Omental fat pad (tissue), 4 donors: ENCODE results near the gene SLC5A5. TPM values are rescaled to one million over a fixed set of nuclear protein-coding genes. Genes with fewer than 3 reads are reported as not detected.

Source experiments
- ATAC-seq: fragments of 150-250 bp; one replicate; pipeline ENCODE4 v1.9.1; 2016; ENCODE audit warnings: mild to moderate bottlenecking, moderate library complexity; ENCODE audit not compliant: low FRiP score
- DNase-seq: peaks from one replicate; pipeline ENCODE4 v3.0.0-alpha.2; 2019; ENCODE audit warnings: low spot score
- total RNA-seq, 4 donors: library from RNA; depleted of rRNA; stranded (reverse); fragments of >200 nt; gene quantifications; one replicate each; pipeline ENCODE4 v1.1.0, GENCODE V29; 2016
- TF ChIP-seq, protein P1 (sequence below), 3 donors: fragments of 450-650 bp; IDR thresholded peaks; one replicate each; pipeline ENCODE4 v1.5.1; 2016 to 2017; ENCODE audit warnings: antibody characterized with exemption in 3 of 3, mild to moderate bottlenecking in 3 of 3, moderate library complexity in 2 of 3

The SLC5A5 gene
- total RNA-seq, 4 donors from 2014 or later: 0.09 TPM; not detected in 3

DNA sequence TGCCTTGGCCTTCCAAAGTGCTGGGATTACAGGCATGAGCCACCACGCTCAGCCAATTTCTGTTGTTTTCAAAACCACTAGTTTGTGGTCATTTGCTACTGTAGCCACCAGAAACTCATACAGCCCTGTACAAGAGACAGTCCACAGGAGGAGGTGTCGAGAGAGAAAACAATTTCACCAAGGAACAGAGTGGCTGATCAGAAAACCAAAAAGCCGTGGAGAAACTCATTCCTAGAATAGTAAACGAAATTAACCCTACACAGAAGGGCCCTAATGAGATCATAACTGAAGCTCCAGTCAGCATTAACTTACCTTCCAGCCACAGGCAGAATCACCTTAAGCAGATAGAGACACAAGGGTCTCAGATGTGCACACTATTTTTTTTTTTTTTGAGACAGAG is 57.3 kb downstream of the SLC5A5 start:
- DNase-seq (no peak), ATAC-seq (no peak)
- TF ChIP-seq, protein P1, sequence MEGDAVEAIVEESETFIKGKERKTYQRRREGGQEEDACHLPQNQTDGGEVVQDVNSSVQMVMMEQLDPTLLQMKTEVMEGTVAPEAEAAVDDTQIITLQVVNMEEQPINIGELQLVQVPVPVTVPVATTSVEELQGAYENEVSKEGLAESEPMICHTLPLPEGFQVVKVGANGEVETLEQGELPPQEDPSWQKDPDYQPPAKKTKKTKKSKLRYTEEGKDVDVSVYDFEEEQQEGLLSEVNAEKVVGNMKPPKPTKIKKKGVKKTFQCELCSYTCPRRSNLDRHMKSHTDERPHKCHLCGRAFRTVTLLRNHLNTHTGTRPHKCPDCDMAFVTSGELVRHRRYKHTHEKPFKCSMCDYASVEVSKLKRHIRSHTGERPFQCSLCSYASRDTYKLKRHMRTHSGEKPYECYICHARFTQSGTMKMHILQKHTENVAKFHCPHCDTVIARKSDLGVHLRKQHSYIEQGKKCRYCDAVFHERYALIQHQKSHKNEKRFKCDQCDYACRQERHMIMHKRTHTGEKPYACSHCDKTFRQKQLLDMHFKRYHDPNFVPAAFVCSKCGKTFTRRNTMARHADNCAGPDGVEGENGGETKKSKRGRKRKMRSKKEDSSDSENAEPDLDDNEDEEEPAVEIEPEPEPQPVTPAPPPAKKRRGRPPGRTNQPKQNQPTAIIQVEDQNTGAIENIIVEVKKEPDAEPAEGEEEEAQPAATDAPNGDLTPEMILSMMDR (IDR thresholded peaks at IDR 0.05): no peak

DNA sequence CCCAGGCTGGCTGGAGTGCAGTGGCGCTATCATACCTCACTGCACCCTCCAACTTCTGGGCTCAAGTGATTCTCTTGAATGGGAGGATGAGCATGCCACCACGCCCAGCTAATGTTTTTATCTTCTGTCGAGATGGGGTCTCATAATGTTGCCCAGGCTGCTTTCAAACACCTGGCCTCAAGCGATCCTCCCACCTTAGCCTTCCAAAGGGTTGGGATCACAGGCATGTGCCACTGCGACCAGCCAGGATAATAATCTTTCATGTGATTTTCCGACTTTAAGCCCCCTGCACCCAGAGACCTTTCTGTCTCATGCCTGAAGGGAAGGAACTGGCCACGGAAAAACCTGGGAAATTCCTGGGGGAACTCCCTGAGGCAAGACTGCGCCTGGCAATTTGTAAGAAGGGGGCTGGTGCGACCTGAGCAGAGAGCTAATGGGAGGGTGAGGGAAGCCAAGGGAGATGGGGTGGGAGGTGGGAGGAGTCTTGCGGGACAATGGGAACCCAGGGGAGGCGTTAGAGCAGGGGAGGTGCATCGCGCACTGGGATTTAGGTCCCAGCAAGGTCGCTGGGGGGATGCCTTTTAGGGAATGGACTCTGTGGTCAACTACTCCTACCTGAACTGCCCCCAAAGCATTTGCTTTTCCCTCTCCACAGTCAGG is 59.9 kb downstream of the SLC5A5 start:
- ATAC-seq: peak; percentile 37
- no peak for DNase-seq
- TF ChIP-seq, protein P1 (IDR thresholded peaks at IDR 0.05): no peak

- TF ChIP-seq, protein P1 (IDR thresholded peaks at IDR 0.05): no peak
- ATAC-seq (peak; percentile 93), DNase-seq (peak; percentile 74)
These were observed 61.0 kb downstream of the SLC5A5 start, which contains the start of gene CCDC124 for GRCh38 chr19:17932485-17933338. CCDC124 (plus strand) TSS chr19:17933015; CDS start chr19:17936421, 3,406 bp downstream.

DNA sequence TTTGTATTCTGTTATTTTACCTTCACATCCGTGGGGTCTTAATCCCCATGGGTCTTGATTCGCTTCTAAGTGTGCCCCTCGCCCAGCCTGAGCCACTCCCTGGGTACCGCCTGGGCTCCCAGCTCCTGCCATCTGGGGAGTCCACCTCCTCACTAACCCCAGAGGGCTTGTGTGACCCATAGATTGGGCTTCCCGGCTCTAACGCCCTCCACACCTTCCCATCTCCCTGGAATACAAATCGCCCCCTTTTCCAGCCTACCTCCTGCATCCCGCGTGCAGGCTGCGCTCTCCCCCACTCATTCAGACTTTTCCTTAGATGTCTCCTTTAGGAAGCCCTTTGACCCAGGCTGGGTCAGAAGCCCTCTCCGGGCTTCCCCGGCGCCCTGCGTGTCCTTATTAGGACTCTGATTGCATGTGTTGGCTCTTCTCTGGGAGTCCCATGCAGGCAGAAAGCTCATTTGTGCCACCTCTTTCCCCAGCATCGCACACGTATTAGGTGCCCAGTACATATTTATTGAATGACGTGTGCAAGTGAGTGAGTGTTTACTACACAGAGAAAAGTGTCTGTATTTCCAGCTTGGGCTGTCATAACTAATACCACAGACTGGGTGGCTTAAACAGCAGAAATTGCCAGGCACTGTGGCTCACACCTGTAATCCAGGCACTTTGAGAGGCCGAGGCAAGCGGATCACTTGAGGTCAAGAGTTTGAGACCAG is 61.8 kb downstream of the SLC5A5 start:
- ATAC-seq: peak; percentile 25
- DNase-seq: no peak
- TF ChIP-seq, protein P1 (IDR thresholded peaks at IDR 0.05): no peak

- DNase-seq (no peak), ATAC-seq (no peak)
- TF ChIP-seq, protein P1 (IDR thresholded peaks at IDR 0.05): no peak
These were observed 64.6 kb downstream of the SLC5A5 start for GRCh38 chr19:17936379-17936778.

GRCh38 chr19:17937371-17937900 is 65.7 kb downstream of the SLC5A5 start:
- no peak for DNase-seq
- TF ChIP-seq, protein P1 (IDR thresholded peaks at IDR 0.05): no peak
- no peak for ATAC-seq
